Measurements from ENCODE around the gene GCDH.

The GCDH gene

DNA sequence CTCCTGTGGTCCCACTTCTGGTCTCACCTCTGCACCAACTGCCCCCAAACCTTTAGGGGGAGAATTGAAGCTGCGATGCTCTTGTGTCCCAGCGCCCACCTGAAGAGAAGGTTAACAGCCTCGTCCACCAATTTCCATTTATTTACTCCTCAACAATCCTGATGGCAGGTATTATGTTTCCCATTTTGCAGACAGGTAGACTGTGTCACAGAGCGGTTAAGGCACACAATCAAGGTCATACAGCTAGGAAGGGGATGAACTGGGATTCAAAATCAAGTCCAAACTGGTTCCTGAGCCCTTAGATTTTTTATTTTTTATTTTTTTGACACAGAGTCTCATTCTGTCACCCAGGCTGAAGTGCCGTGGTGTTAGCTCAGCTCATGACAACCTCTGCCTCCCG, 15.9 kb upstream of the GCDH start:
- Histone ChIP-seq H3K36me3 (ENCODE audit: insufficient read depth, low read length) (peaks cover 8% of the 10 kb centered on the region), H3K4me3 (ENCODE audit: low read depth in 1 of 2, low read length in 2 of 2) (no peak overlapping the region), H3K9ac (ENCODE audit: low read length) (no peak overlapping the region), H3K27ac (ENCODE audit: low read depth, low read length) (no peak overlapping the region), H3K27me3 (ENCODE audit: control insufficient read depth in 1 of 2, insufficient read depth in 2 of 2, low read length in 2 of 2) (no peaks in the 10 kb centered on the region), H3K4me1 (ENCODE audit: insufficient read depth, low read length) (peaks cover under 1% of the 10 kb centered on the region), H3K9me3 (ENCODE audit: low read length) (no peaks in the 10 kb centered on the region)

GRCh38 chr19:12880551-12881171, 10.3 kb upstream of the GCDH start:
- Histone ChIP-seq H3K9ac (ENCODE audit: low read length) (peak overlapping the region; percentile 34), H3K27me3 (ENCODE audit: control insufficient read depth in 1 of 2, insufficient read depth in 2 of 2, low read length in 2 of 2) (peaks cover 5 to 16% of the 10 kb centered on the region in 2 donors), H3K9me3 (ENCODE audit: low read length) (no peaks in the 10 kb centered on the region), H3K4me3 (ENCODE audit: low read depth in 1 of 2, low read length in 2 of 2) (peak overlapping the region; percentile 73 to 75), H3K4me1 (ENCODE audit: insufficient read depth, low read length) (peaks cover 3% of the 10 kb centered on the region), H3K27ac (ENCODE audit: low read depth, low read length) (peak overlapping the region; percentile 81), H3K36me3 (ENCODE audit: insufficient read depth, low read length) (peaks cover 8% of the 10 kb centered on the region)

- peak within 1 kb of the TSS; percentile 73 to 75 for H3K4me3 ChIP-seq (ENCODE audit: low read depth in 1 of 2, low read length in 2 of 2)
- peak within 1 kb of the TSS; percentile 81 for H3K27ac ChIP-seq (ENCODE audit: low read depth, low read length)
- H3K9me3 ChIP-seq (ENCODE audit: low read length) = no peaks in the 10 kb centered on the region
- H3K9ac ChIP-seq (ENCODE audit: low read length) = peak within 1 kb of the TSS; percentile 34
- peaks cover 6 to 20% of the 10 kb centered on the region in 2 donors for H3K27me3 ChIP-seq (ENCODE audit: control insufficient read depth in 1 of 2, insufficient read depth in 2 of 2, low read length in 2 of 2)
- peaks cover 8% of the 10 kb centered on the region for H3K36me3 ChIP-seq (ENCODE audit: insufficient read depth, low read length)
- peaks cover 3% of the 10 kb centered on the region for H3K4me1 ChIP-seq (ENCODE audit: insufficient read depth, low read length)
Measured at GRCh38 chr19:12881172-12881808, 9.7 kb upstream of the GCDH start, which contains the start of gene DNASE2. Gene DNASE2 (minus strand): TSS chr19:12881449. CDS start chr19:12881375, 74 bp downstream.

GRCh38 chr19:12882589-12882988, 8.4 kb upstream of the GCDH start:
- no peaks in the 10 kb centered on the region for H3K9me3 ChIP-seq (ENCODE audit: low read length)
- H3K36me3 ChIP-seq (ENCODE audit: insufficient read depth, low read length) = peaks cover 8% of the 10 kb centered on the region
- H3K4me1 ChIP-seq (ENCODE audit: insufficient read depth, low read length) = peaks cover 3% of the 10 kb centered on the region
- no peak overlapping the region for H3K4me3 ChIP-seq (ENCODE audit: low read depth in 1 of 2, low read length in 2 of 2)
- H3K27me3 ChIP-seq (ENCODE audit: control insufficient read depth in 1 of 2, insufficient read depth in 2 of 2, low read length in 2 of 2) = peaks cover 11 to 20% of the 10 kb centered on the region in 2 donors
- no peak overlapping the region for H3K9ac ChIP-seq (ENCODE audit: low read length)
- H3K27ac ChIP-seq (ENCODE audit: low read depth, low read length) = no peak overlapping the region

- H3K4me1 ChIP-seq (ENCODE audit: insufficient read depth, low read length) = peaks cover 3% of the 10 kb centered on the region
Measured at GRCh38 chr19:12884202-12884601, 6.8 kb upstream of the GCDH start.

GRCh38 chr19:12884627-12884925, 6.4 kb upstream of the GCDH start:
- Histone ChIP-seq H3K27ac (ENCODE audit: low read depth, low read length) (no peak overlapping the region), H3K27me3 (ENCODE audit: control insufficient read depth in 1 of 2, insufficient read depth in 2 of 2, low read length in 2 of 2) (peaks cover 11 to 20% of the 10 kb centered on the region in 2 donors), H3K9me3 (ENCODE audit: low read length) (no peaks in the 10 kb centered on the region), H3K9ac (ENCODE audit: low read length) (no peak overlapping the region), H3K36me3 (ENCODE audit: insufficient read depth, low read length) (no peaks in the 10 kb centered on the region), H3K4me1 (ENCODE audit: insufficient read depth, low read length) (peaks cover 3% of the 10 kb centered on the region), H3K4me3 (ENCODE audit: low read depth in 1 of 2, low read length in 2 of 2) (no peak overlapping the region)

More at GRCh38 chr19:12884202-12884601, 6.8 kb upstream of the GCDH start:
- Histone ChIP-seq H3K36me3 (ENCODE audit: insufficient read depth, low read length) (no peaks in the 10 kb centered on the region), H3K27ac (ENCODE audit: low read depth, low read length) (no peak overlapping the region), H3K4me3 (ENCODE audit: low read depth in 1 of 2, low read length in 2 of 2) (no peak overlapping the region), H3K9me3 (ENCODE audit: low read length) (no peaks in the 10 kb centered on the region), H3K27me3 (ENCODE audit: control insufficient read depth in 1 of 2, insufficient read depth in 2 of 2, low read length in 2 of 2) (peaks cover 11 to 20% of the 10 kb centered on the region in 2 donors), H3K9ac (ENCODE audit: low read length) (no peak overlapping the region)

GRCh38 chr19:12884926-12885748, 5.8 kb upstream of the GCDH start:
- H3K4me1 ChIP-seq (ENCODE audit: insufficient read depth, low read length) = peaks cover 2% of the 10 kb centered on the region
- no peak overlapping the region for H3K4me3 ChIP-seq (ENCODE audit: low read depth in 1 of 2, low read length in 2 of 2)
- no peaks in the 10 kb centered on the region for H3K36me3 ChIP-seq (ENCODE audit: insufficient read depth, low read length)
- peaks cover 11 to 20% of the 10 kb centered on the region in 2 donors for H3K27me3 ChIP-seq (ENCODE audit: control insufficient read depth in 1 of 2, insufficient read depth in 2 of 2, low read length in 2 of 2)
- H3K9me3 ChIP-seq (ENCODE audit: low read length) = no peaks in the 10 kb centered on the region
- no peak overlapping the region for H3K27ac ChIP-seq (ENCODE audit: low read depth, low read length)
- no peak overlapping the region for H3K9ac ChIP-seq (ENCODE audit: low read length)

- H3K9ac ChIP-seq (ENCODE audit: low read length) = no peak overlapping the region
- H3K9me3 ChIP-seq (ENCODE audit: low read length) = no peaks in the 10 kb centered on the region
- H3K4me3 ChIP-seq (ENCODE audit: low read depth in 1 of 2, low read length in 2 of 2) = no peak overlapping the region
- peaks cover 11 to 20% of the 10 kb centered on the region in 2 donors for H3K27me3 ChIP-seq (ENCODE audit: control insufficient read depth in 1 of 2, insufficient read depth in 2 of 2, low read length in 2 of 2)
- no peak overlapping the region for H3K27ac ChIP-seq (ENCODE audit: low read depth, low read length)
- H3K4me1 ChIP-seq (ENCODE audit: insufficient read depth, low read length) = peaks cover 4% of the 10 kb centered on the region
- no peaks in the 10 kb centered on the region for H3K36me3 ChIP-seq (ENCODE audit: insufficient read depth, low read length)
Measured at GRCh38 chr19:12885749-12886650, 5.0 kb upstream of the GCDH start.

DNA sequence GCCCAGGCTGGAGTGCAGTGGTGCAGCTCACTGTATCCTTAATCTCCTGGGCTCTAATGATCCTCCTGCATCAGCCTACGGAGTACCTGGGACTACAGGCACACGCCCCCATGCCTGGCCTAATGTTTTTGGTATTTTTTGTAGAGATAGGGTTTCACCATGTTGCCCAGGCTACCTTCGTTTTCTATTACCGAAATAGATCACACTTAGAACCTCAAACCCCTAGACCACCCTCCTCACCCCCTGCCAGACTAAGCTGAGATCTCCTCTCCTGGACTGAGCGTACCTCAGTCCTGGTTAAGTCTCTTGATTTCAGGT, 4.3 kb upstream of the GCDH start:
- no peak overlapping the region for H3K27ac ChIP-seq (ENCODE audit: low read depth, low read length)

GRCh38 chr19:12886969-12887747, 3.8 kb upstream of the GCDH start, which contains the start of gene KLF1:
Gene KLF1 (minus strand): TSS chr19:12887201. CDS start chr19:12887140, 61 bp downstream.
- Histone ChIP-seq H3K36me3 (ENCODE audit: insufficient read depth, low read length) (no peaks in the 10 kb centered on the region), H3K9me3 (ENCODE audit: low read length) (no peaks in the 10 kb centered on the region), H3K9ac (ENCODE audit: low read length) (no peak within 1 kb of the TSS), H3K27me3 (ENCODE audit: control insufficient read depth in 1 of 2, insufficient read depth in 2 of 2, low read length in 2 of 2) (peaks cover 11 to 20% of the 10 kb centered on the region in 2 donors), H3K4me3 (ENCODE audit: low read depth in 1 of 2, low read length in 2 of 2) (no peak within 1 kb of the TSS), H3K4me1 (ENCODE audit: insufficient read depth, low read length) (peaks cover 12% of the 10 kb centered on the region), H3K27ac (ENCODE audit: low read depth, low read length) (no peak within 1 kb of the TSS)

More for the DNA sequence above, 4.3 kb upstream of the GCDH start:
- no peaks in the 10 kb centered on the region for H3K9me3 ChIP-seq (ENCODE audit: low read length)
- peaks cover 6% of the 10 kb centered on the region for H3K4me1 ChIP-seq (ENCODE audit: insufficient read depth, low read length)
- no peak overlapping the region for H3K4me3 ChIP-seq (ENCODE audit: low read depth in 1 of 2, low read length in 2 of 2)
- no peaks in the 10 kb centered on the region for H3K36me3 ChIP-seq (ENCODE audit: insufficient read depth, low read length)
- peaks cover 11 to 20% of the 10 kb centered on the region in 2 donors for H3K27me3 ChIP-seq (ENCODE audit: control insufficient read depth in 1 of 2, insufficient read depth in 2 of 2, low read length in 2 of 2)
- no peak overlapping the region for H3K9ac ChIP-seq (ENCODE audit: low read length)
